AG04450 (cell line): Measurements from ENCODE around the gene RMRP. TPM values are rescaled to one million over a fixed set of nuclear protein-coding genes. Genes with fewer than 3 reads are reported as not detected.

Experiments
- CTCF ChIA-PET: fragments of 300-600, 350-600 bp; formaldehyde crosslinking; extraction: SDS; loops from one replicate; lab custom pipeline; 2022; ENCODE audit warnings: antibody characterized with exemption, inconsistent platforms; lab: Charles Lee
- POLR2A ChIA-PET: fragments of 350-600 bp; formaldehyde crosslinking; extraction: SDS; loops from one replicate; lab custom pipeline; 2021; ENCODE audit warnings: antibody characterized with exemption, inconsistent platforms; lab: Yijun Ruan, JAX
- DNase-seq: peaks from one replicate; pipeline ENCODE4 v3.0.0-alpha.2; 2011; ENCODE audit warnings: low read depth, low spot score
- H3K27ac ChIP-seq: one replicate; pipeline ENCODE4 v1.5.1; 2012; ENCODE audit warnings: low read depth, low read length, control low read depth
- H3K27me3 ChIP-seq: one replicate; pipeline ENCODE4 v1.6.0; 2012; ENCODE audit warnings: low read length; ENCODE audit not compliant: control insufficient read depth, insufficient read depth
- H3K4me3 ChIP-seq: 2 replicates; pipeline ENCODE4 v1.5.1; 2011; ENCODE audit warnings: mild to moderate bottlenecking, low read depth, low read length, control low read depth
- H3K9me3 ChIP-seq: 2 replicates; pipeline ENCODE4 v1.5.1; 2012; ENCODE audit warnings: low read length; ENCODE audit not compliant: control insufficient read depth, insufficient read depth
- CTCF ChIP-seq: IDR thresholded peaks from 2 replicates; pipeline ENCODE4 v1.5.1; 2011; ENCODE audit warnings: low read depth, low read length, control low read depth, inconsistent platforms
- polyA plus RNA-seq: library from polyadenylated mRNA; depleted of rRNA; stranded (reverse); fragments of >200 nt; gene quantifications from 2 replicates; pipeline ENCODE4 v1.2.3, GENCODE V29; 2011

RMRP gene
- polyA plus RNA-seq, 1 experiment = 173 TPM

GRCh38 chr9:35666045-35666444, 8.2 kb upstream of the RMRP start:
- no peak for DNase-seq
- Histone ChIP-seq H3K4me3 (no peak overlapping the region), H3K27ac (no peak overlapping the region), H3K9me3 (no peaks in the 10 kb centered on the region), H3K27me3 (no peaks in the 10 kb centered on the region)
- CTCF ChIA-PET = interaction anchor here (0.7 to 2.8 kb wide), 6 partner anchors 14 to 69 kb away, joined by 3 to 14 read pairs (median 8); no protein-coding TSS in a partner anchor
- POLR2A ChIA-PET = interaction anchor here (0.7 to 3.1 kb wide), 5 partner anchors 9 to 66 kb away, joined by 3 to 28 read pairs (median 7); partner anchors contain the start of genes CREB3 and TLN1
- no peak for TF ChIP-seq CTCF

GRCh38 chr9:35665471-35665818, 7.6 kb upstream of the RMRP start:
- POLR2A ChIA-PET = interaction anchor here (1.2 to 3.1 kb wide), 6 partner anchors 16 to 67 kb away, joined by 3 to 28 read pairs (median 8); partner anchors contain the start of genes CREB3 and TLN1
- CTCF ChIA-PET = interaction anchor here (0.7 to 2.8 kb wide), 10 partner anchors 15 to 110 kb away, joined by 3 to 14 read pairs (median 6); no protein-coding TSS in a partner anchor
- H3K27ac ChIP-seq = no peak overlapping the region

GRCh38 chr9:35664531-35665470, 7.0 kb upstream of the RMRP start, which contains the start of gene ARHGEF39:
ARHGEF39 (minus strand) TSS chr9:35665195; CDS start chr9:35665169, 26 bp downstream.
- no peak for DNase-seq
- ChIA-PET POLR2A (interaction anchor here (0.9 to 3.1 kb wide), 7 partner anchors 12 to 67 kb away, joined by 3 to 28 read pairs (median 7); partner anchors contain the start of genes CREB3 and TLN1), CTCF (interaction anchor here (1.0 to 2.8 kb wide), 12 partner anchors 15 to 110 kb away, joined by 3 to 14 read pairs (median 4); no protein-coding TSS in a partner anchor)

More at GRCh38 chr9:35665471-35665818, 7.6 kb upstream of the RMRP start:
- Histone ChIP-seq H3K27me3 (no peaks in the 10 kb centered on the region), H3K9me3 (no peaks in the 10 kb centered on the region), H3K4me3 (peak overlapping the region; percentile 71)
- no peak for DNase-seq
- no peak for TF ChIP-seq CTCF

GRCh38 chr9:35662437-35662836, 4.6 kb upstream of the RMRP start:
- ChIA-PET CTCF (interaction anchor here (1.9 to 2.4 kb wide), 2 partner anchors 17 to 33 kb away, joined by 6 to 27 read pairs; no protein-coding TSS in a partner anchor), POLR2A (interaction anchor here (0.5 to 2.7 kb wide), 3 partner anchors 26 to 29 kb away, joined by 3 to 16 read pairs (median 3); partner anchors contain the start of gene TPM2)
- H3K27me3 ChIP-seq = no peaks in the 10 kb centered on the region
- H3K27ac ChIP-seq = no peak overlapping the region
- TF ChIP-seq CTCF = no peak
- no peaks in the 10 kb centered on the region for H3K9me3 ChIP-seq
- no peak for DNase-seq
- no peak overlapping the region for H3K4me3 ChIP-seq

More at GRCh38 chr9:35664531-35665470, 7.0 kb upstream of the RMRP start, which contains the start of gene ARHGEF39:
- peak within 1 kb of the TSS; percentile 11 for H3K27ac ChIP-seq
- H3K9me3 ChIP-seq = no peaks in the 10 kb centered on the region
- peak within 1 kb of the TSS; percentile 71 for H3K4me3 ChIP-seq
- no peaks in the 10 kb centered on the region for H3K27me3 ChIP-seq
- TF ChIP-seq CTCF = peak; percentile 31
